ENCODE measurements around the gene DDX41.
"Not testable (repeated sequence)": the region's sequence is repeated elsewhere in the genome, so short reads cannot be mapped to it uniquely, and the experiment has no call there.

DDX41 gene

DNA sequence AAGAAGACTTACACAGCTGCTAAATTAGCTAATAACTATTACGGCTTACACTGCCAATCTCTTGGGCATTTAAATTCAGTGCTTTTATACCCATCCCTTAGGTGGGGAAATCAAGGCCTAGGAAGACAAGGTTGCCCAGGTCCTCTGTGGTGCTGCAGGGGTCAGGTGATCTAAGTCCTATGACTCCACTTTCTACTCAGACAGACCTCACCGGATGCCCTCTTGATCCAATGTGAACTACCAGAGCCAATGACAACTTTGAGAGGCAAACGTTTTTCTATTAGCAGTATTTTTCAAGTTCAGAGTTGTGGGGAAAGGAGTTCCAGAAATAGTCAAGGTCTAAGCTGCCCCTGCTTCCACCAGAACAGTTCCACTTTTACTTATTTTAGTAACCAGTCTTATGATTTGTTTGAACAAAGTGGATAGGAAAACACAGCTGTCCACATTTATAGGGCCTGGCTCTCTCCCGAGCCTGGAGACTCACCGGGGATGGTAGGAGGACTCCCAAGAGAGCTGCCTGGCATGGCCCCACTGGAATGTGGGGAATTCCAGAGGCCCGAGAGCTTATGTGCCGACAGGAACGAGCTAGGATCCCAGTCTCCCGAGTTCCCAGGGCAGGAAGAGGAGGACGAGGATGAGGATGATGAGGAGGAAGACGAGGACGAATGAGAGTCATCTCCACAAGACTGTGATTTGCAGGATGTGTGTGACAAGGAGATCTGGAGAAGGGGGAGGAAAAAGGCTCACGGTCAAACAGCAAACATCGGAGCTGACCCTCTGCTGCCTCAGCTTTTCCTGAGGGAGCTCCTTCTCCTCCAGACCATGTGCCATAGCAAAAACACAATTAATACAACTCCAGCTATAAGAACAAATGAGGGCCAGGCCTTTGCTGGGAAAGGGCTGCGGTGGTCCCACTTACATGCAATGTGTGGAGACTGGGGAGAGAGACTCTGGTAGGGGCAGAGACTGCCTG lies 20.9 kb upstream of the DDX41 start:
- DNase-seq, result no peak

DNA sequence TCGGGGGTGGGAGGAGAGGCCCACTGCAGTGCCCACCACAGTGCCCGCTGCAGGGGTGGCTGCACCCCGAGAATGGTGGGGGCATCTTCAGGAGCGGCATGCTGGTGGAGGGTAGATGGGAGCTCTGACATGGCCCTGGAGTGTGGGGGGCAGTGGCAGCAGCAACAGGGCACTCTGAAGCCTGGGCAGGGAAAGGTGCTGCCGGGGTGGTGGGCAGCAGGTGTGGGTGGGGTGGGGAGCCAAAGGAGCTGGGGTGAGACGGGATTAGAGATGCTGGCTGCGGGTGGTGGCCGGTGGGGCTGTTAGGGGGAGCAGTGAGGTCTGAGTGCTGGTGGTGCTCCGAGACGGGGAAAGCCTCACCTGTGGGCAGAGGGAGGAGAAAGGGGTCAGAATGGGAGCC lies 19.6 kb upstream of the DDX41 start:
- DNase-seq, result no peak

DNA sequence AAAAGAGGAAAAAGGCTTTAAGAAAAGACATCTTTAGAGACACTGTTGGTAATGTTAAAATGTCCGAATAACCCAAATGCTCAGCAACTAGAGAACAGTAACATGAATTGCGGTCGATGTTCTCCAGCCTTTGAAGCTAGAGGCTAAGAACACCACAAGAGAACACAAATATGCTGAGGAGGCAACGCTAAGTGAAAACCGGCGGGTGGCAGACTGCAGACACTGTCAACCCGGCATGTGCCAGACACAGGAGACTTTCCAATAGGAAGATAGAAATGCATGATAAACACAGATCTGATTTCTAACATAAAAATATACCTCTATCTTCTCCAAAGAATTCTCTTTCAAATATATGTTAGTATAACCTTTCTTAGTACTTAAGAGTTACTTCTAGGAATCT lies 18.4 kb upstream of the DDX41 start:
- DNase-seq, result no peak

GRCh38 chr5:177534433-177534832 lies 17.7 kb upstream of the DDX41 start:
- not testable (repeated sequence) for DNase-seq

DNA sequence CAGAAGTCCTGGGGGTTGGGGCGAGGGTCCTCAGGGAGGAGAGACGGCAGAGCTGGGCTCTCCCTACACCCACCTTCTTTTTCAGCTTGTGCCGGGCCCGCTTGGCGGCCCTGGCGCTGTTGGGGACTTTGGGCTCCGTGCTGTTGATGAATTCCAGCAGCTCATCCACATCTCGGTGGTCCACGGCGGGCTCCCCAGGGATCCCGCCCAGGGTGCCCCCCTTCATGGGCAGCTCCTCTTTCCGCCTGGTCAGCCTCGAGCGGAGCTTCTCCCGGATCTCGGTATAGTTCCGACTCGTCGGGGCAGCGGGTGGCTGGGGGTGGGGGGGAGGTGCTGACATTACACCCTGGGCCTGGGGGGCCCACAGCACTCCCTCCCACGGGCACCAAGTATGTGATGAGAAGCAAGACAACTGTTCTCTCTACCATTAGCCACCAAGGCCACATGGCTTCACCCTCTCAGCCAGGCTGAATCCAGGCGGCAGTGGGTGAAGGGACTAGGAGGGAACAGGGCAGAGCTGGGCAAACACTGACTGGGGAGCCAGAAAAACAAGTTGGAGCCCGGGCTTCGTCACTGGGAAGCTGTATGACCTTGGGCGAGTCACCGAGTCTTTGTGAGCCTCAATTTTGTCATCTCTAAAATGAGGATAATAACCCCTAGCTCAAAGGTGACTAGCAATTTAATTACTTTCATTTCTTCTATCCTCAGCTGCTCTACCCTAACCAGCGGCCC lies 14.6 kb upstream of the DDX41 start:
- DNase-seq, result no peak

- no peak for DNase-seq
Measured at GRCh38 chr5:177530638-177531037, 13.9 kb upstream of the DDX41 start.

DNA sequence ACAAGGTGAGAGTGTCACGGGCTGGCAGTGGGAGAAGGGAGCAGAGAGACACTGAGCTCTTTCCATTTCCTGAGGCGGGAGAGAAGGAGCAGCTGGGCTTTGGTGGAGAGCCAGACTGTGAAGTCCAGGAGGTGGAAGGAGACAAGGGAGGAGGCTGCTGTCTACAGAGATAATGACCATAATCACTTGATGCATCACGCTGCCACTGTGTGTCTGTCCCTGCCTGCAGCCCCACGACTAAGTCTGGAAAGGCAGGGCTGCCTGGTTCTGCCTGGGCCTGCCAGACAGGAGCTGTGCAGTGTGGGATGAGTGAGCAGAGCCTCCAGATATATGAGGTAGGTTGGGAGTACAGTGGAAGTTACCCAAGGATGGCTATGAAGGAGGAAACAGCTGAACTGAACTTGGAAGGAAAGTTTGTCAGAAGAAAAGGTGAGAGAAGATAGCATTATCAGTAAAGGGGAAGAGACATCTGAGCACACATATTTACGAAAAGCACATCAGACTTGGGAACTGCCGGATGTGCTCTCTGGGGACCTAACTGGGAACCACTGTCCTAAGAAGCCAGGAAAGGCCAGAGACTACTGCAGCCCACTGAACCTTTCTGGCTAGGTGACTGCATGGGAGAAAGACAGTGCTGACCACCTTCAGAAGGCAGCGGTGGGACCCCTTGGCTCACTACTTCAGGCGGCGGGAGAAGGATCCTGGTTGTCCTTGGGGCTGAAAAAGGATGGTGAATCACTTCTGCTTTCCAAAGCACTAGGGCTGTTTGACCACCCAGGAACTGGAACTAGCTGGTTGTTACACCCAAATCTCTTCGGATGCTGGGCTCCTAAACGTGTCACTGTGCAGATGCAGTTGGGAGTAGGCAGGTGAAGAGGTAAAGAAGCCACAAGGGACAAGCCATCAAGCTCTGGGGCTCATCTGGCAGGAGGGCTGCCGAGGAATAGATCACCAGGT lies 12.8 kb upstream of the DDX41 start:
- DNase-seq, result no peak

DNA sequence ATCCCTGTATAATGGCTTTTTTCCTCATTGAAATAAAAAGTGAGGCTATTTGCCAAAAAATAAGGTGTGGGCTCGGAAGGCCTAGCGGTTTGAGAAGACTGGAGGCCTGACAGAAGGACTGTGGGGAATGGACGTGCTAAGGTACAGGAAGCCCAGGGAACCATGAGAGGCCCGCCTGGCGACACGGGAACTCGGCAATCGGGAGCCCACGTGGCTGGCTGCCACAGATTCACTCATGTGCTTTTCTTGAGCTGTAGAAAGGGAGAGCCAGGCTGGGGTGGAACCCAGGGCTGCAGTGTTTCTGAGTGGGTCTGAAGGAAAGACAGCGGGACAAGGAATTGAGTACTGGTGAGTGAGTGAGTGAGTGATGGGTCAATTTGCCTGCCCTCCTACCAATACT lies 11.9 kb upstream of the DDX41 start:
- DNase-seq, result no peak

GRCh38 chr5:177527595-177527994 lies 10.8 kb upstream of the DDX41 start:
- DNase-seq, result no peak

GRCh38 chr5:177526791-177527190 lies 10.0 kb upstream of the DDX41 start:
- no peak for DNase-seq

GRCh38 chr5:177526191-177526590 lies 9.4 kb upstream of the DDX41 start:
- no peak for DNase-seq

- no peak for DNase-seq
Measured at GRCh38 chr5:177524941-177525655, 8.3 kb upstream of the DDX41 start.

DNA sequence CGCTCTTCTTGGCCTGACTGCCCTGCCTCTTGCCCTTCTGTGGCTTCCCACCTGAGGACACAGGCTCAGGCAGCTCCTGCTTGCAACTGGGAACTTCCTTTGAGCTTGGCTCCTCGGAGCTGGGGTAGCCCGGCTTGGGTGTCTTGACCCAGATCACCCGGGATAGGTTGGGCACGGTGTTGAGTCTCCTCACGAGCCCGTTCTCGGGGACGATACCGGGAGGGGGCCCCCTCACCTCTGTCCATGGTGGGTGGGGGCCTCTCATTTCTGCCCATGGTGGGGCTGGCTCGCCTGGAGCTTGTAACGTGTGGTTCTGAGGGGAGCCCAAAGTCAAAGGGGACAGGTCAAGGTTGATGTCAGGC lies 7.8 kb upstream of the DDX41 start:
- no peak for DNase-seq

- DNase-seq, result no peak
Measured at GRCh38 chr5:177523711-177524538, 7.2 kb upstream of the DDX41 start.

DNA sequence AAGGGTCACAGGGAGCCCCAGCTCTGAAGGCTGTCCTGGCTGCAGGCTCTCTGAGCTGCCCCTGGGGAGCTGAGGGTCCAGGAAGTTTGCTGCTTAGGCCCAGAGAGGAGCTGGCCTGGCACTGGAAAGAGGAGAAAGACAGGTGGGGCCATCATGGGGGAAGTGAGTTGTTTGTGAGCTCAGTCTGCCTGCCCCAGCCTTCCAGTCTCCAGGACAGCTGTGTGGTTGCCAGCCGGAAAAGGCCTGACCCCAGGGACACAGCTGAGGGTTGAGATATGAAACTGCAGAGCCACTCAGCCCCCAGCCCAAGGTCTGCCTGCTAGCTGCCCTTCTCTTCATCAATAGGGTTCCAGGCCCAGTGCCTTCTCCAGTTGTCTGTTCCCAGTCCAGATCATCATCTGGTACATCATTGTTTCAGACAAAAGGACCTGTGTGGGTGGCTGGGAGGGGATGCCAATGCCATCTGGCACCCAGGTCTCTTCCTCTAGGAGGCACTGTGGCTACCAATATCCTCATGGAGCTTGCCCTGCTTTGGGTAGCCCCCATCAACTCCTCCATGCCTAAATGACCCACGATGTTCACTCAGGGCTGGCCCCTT lies 4.3 kb upstream of the DDX41 start:
- DNase-seq, result no peak

- no peak for DNase-seq
Measured at GRCh38 chr5:177520271-177520670, 3.5 kb upstream of the DDX41 start.

DNA sequence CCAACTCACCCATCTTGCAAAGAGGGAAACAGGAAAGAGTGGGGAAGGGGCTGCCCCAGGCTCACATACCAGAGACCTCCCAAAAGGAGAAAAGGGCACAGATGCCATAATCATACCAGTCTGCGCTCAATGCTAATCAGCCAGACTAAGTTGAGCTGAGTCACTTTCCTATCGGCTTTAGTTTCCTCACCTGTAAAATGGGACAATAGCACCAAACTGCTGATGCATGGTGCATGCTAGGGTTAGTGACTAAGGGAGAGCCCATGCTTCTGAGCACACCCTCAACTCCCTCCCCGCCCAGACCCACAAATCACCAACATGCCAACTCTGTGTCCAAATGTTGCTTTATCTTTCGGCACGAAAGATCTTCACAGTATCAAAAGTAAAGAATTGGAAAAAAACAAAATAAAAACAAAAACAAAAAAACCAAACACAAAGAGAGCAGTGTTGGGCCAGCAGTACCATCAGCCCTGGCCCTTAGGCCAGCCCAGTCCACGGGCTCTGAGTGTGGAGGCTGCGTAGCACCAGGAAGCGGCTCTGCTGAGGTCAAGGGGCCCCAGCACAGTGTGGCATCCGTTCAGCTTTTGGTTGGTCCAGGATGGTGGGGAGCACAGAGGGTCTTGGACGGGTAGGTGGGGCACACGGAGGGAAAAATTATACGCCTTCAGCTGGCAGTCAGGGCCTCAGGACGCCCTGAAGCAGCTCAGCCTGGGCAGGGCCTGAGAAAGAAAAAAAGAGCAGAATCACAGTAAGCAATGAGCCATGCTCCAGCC lies 2.9 kb upstream of the DDX41 start:
- no peak for DNase-seq

DNA sequence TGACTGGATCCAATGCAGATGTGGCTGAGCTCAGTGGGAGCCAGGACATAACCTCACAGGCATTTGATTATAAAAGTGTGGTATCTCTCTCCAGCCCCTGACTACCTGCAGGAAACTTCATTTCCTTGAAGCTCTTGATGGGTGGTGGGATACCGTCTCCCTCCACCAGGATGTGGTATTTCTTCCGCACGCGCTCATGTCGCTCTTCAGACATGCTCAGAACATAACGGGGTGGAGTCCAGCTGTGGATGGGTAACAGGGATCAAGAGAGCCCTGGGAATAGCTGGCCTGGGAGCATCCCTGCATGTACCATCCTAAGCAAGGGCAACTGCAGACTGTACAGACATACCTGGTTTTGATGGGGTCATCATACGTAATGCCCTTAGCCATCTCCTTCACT lies 1.2 kb downstream of the DDX41 start:
- no peak for DNase-seq

DNA sequence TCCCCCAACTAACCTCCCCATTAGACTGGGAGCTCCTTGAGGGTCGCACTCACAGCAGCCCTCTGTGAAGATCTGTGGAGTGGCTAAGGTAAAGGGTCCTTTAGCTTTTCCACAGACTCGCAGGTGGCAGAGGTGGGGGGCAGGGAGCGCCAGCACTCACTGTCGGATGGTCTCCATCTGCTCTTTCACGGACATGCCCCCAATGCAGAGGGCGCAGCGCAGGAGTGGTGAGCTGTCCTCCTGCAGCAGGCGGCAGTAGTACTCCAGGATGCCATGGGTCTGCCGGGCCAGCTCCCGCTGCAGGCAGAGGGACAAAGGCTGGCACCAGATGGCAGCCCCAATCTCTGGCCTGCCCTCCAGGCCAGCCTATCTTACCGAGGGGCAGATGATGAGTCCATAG lies 2.2 kb downstream of the DDX41 start:
- no peak for DNase-seq

- DNase-seq, result no peak
Measured at GRCh38 chr5:177513500-177513899, 3.3 kb downstream of the DDX41 start.
